MV-4-11 (cell line): ENCODE results near the gene MAGI1.
"Not testable (repeated sequence)": the region's sequence is repeated elsewhere in the genome, so short reads cannot be mapped to it uniquely, and the experiment has no call there.

ENCODE experiments used
- DNase-seq: peaks from one replicate; lab custom pipeline; 2025; lab: John Stamatoyannopoulos, UW

The MAGI1 gene

DNA sequence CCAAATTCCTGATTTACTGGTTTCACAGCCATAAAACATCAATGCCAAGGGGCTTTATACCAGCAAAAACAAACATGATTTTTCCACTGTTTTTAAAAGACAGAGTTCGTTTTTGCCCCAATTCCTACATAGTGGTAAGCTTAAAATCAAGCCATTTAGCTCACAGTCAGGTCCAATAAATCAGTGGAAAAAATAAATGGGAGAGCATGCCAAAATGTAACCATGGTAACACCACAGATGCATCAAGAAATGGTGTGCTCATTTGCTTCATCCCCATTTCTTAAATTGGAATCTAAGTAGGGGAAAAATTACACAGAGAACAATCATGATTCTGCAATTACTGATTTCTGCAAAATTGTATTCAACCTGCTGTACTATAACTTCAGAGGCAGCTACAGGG is 418.8 kb downstream of the MAGI1 start:
- DNase-seq = no peak

- no peak for DNase-seq
Observed at GRCh38 chr3:65619451-65619881, 419.3 kb downstream of the MAGI1 start.

- no peak for DNase-seq
Observed at GRCh38 chr3:65618599-65618998, 420.1 kb downstream of the MAGI1 start.

- DNase-seq = no peak
Observed at GRCh38 chr3:65617787-65618186, 420.9 kb downstream of the MAGI1 start.

GRCh38 chr3:65617209-65617608 is 421.5 kb downstream of the MAGI1 start:
- no peak for DNase-seq

- DNase-seq = no peak
Observed at GRCh38 chr3:65616563-65616962, 422.2 kb downstream of the MAGI1 start.

DNA sequence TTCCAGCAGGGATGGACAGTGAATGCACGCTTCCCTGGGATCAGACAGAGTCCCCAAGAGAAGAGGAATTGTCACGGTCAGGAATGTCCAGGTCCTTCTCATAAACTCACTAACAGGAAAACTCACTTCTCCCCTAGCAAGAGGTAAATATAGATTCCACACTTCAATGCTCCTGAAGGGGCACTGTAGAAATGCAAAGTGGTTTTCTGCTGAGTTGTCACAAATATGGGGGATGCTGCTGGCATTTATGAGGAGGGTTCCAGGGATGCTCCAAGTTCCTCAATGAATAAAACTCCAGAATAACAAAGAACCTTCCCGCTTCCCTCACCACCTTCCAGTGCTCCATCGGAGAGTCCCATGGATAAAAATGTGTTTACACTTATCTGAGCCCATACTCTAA is 423.4 kb downstream of the MAGI1 start:
- no peak for DNase-seq

DNA sequence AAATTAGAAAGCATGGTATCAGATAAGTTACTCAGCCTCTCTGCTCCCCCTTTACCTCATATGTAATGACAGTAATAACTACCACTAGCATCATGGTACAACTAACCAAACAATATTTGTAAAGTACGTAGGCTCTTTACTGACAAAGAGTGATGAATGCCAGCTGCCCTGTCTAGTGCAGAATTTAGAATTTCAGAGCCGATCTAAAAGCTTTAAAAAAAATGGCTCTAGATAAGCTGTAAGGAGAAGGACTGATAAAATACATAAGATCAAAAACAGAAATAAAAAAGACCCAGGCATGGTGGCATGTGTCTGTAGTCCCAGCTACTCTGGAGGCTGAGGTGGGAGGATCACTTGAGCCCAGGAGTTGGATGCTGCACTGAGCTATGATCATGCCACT is 424.1 kb downstream of the MAGI1 start:
- no peak for DNase-seq

DNA sequence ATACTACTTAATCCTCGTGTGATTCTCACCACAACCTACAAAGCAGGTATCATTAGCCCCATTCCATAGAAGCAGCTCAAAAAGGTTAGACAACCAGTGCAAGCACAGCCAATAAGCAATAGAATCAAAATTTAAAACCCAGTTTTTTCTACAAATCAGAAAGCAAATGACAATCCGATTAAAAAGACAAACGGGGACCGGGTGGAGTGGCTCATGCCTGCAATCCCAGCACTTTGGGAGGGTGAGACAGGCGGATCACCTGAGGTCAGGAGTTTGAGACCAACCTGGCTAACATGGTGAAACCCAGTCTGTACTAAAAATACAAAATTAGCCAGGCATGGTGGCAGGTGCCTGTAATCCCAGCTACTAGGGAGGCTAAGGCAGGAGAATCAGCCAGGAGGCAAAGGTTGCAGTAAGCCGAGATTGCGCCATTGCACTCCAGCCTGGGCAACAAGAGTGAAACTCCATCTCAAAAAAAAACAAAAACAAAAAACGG is 430.7 kb downstream of the MAGI1 start:
- not testable (repeated sequence) for DNase-seq

DNA sequence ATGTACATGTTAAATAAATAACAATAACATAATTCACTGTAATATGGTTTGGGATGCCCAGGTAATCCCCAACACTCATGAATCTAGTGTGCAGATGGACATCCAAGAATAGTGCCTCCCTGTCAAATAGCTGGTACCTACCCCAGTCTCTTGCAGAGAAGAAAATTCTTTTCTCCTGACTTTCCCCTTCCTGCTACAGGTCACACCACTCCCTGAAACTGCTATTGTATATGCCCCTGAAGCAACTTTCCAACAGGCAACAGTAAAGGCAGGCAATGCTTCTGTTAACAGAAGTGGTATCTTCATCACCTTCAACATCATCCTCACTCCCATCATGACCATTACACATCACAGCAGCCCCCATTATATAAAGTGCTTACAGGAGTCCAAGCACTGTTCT is 431.6 kb downstream of the MAGI1 start:
- DNase-seq = no peak

DNA sequence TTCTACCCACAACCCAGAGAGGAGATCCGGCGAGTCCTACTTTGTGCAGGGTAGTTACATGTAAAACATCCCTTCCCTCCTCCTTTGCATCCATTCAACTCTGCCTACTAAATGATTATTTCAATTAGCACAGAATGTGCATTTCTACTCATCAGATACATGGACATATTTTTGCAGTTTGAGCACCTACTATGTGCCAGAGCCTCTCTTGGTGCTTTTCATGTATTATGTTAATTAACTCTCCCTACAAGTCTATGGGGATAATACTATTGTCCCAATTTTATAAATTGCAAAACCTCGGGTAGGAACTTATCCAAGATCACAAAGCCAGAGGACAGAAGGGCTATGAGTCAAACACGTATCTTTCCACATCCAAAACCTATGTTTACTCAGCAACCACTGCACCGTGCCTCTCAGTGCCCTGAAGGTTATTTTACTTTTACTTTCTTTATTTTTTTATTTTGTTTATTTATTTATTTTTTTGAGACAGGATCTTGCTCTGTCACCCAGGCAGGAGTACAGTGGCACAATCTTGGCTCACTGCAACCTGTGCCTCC is 432.8 kb downstream of the MAGI1 start:
- DNase-seq = no peak

DNA sequence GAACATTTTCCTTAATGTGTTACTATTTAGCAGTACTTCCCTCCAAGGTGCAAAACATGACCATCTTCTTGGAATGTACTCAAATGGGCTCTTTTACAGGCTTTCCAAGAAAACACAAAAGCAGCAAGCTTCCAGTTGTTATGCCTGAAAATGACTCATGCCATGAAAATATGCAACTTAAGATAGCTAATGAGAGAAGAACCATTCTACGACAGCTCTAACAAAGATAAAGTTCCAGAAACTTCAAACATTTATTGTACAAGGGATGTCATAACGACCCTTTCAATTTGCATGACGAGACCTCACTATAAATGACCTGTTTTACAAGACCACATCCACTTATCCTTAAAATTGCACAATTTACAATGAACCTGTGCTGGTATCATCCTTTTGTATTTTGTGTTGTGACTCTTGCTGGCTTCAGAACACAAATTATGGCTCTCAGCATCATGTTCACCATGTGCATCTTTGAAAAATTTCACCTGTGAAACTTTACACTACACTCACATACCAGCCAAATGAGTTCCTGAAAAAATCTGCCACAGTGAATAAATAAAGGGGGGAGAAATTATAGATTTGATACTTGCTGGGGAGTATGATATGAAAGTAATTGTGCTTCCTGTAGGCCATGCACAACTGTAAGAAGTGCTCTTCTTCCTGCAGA is 433.7 kb downstream of the MAGI1 start:
- no peak for DNase-seq

- no peak for DNase-seq
Observed at GRCh38 chr3:65603631-65604030, 435.1 kb downstream of the MAGI1 start.

- DNase-seq = no peak
Observed at GRCh38 chr3:65600888-65601287, 437.8 kb downstream of the MAGI1 start.

- DNase-seq = no peak
Observed at GRCh38 chr3:65597952-65598413, 440.7 kb downstream of the MAGI1 start.

DNA sequence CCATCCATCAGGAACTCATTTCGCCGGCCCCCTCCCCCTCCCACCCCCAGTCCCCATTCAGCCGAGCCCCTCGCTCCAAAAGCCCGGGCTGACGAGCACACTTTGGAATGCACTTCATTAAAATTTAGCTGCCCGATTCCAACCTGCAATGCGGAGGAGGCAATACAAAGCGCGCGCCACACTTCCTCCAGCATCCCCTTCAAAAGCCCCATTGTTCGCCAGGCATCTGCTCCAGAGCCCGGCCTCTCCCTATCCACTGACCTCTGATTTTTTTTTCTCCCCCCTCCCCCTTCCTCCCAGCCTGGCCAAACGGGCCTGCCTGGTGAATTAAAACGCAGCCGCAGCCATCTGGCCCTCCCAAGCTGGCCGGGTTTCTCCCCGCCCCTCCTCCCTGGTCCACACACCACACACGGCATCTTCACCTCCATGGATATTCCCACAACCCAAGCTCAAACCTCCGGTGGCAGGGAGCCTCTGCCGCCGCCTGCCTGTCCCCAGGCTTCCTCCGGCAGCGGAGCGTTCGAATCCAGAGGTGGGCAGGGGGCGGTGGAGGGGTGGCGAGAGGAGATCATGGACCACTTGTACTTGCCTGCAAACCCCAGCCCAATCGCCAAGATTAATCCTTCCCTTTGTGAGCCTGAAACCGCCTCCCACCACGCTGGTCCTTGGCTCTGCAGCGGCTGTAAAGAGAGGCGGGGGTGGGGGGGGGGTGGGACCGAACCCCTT is 441.3 kb downstream of the MAGI1 start:
- no peak for DNase-seq

DNA sequence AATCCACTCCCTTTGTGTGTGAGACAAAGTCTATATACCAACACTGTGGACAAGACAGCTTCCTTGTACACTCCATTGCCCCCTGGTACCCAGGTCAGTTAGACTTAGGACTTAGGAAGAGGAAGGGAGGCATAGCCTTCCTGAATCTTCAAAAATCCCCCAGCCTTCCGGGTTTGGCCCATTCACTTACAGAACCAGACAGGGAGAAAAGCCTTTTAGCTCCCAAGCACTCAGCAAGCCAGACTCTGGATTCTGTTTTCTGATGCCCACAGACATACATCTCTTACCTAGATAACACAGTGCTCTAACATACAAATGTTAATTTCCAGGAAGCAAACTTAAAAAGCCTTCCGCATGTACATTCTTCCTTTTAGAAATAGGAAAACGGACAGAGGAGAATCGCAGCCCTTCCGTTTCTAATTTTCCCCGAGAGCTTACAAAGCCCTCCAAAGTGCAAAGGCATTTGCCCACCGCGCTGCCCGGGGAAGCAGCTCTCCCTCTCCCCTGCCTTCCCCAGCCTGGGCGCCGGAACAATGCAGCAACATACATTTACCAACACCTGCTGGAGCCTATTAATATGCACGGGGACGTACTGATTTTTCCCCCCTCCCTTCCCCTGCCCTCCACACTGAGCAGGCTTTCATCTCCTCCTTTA is 442.0 kb downstream of the MAGI1 start:
- DNase-seq = no peak

DNA sequence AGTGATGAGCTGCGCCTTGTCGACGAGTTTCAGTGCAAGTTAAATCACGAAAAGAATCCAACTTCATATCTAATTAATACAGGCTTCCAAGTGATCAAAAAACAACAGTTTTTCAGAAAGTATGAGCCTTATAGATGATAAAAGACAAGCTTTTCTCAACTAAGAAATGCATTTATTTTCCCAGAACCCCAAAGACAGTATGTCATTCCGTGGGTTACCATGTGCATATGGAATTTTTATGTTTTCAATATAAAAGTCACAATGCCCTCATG is 442.8 kb downstream of the MAGI1 start:
- DNase-seq = no peak

- DNase-seq = no peak
Observed at GRCh38 chr3:65595222-65596028, 443.3 kb downstream of the MAGI1 start.

- DNase-seq = no peak
Observed at GRCh38 chr3:65593780-65594752, 444.7 kb downstream of the MAGI1 start.

GRCh38 chr3:65591313-65591712 is 447.4 kb downstream of the MAGI1 start:
- no peak for DNase-seq
